ENCODE measurements around the gene SF3B6.
"Not testable (repeated sequence)": the region's sequence is repeated elsewhere in the genome, so short reads cannot be mapped to it uniquely, and the experiment has no call there.

The SF3B6 gene, protein sequence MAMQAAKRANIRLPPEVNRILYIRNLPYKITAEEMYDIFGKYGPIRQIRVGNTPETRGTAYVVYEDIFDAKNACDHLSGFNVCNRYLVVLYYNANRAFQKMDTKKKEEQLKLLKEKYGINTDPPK

DNA sequence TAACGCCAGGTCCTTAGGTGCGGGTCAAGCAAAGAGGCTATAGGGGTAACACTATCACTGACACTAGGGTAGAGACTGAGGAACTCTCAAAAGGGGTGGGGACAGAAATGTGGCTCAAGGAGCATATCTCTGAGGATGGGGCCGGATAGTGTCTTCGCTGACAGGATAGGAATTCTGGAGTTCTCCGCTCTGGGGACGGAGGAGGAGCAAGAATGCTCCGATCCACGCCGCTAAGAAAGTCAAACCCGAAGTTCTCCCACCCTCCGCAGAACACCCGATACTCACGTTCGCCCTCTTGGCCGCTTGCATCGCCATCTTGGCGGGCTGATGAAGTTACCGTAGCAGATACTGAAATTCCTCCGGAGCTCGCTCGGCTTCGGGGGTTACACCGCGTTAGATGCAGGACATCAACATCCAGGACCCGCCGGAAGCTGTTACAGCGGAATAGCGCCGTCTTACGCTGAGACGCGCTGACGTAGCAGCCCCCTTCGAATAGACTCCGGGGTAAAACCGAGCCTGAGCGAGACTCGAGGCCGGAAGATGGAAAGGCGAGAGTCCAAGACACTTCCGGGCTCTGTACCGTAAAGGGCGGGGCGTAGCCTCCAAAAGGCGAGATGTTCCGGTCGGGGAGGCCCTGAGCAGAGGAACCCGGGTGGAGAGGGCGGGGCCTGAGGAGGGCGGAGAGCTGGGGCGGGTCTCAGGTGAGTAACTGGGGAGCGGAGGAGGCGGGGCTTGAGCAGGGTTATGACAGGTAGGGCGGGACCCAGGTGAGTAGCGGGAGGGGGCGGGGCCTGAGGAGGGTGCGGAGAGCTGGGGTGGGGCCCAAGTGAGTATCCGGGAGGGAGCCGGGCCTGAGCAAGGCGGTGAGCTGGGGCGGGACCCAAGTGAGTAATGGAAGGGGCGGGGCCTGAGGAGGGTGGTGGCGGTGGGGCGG is at the start of gene SF3B6:
TSS of gene SF3B6 (minus strand) at position 412 of the 934 bp plus-strand sequence. CDS start at position 315, 97 bp downstream.
- Mint-ChIP-seq H3K4me1 (peaks cover 40% of the 10 kb centered on the region), H3K27ac (ENCODE audit: low read depth) (peak within 1 kb of the TSS; percentile 92), H3K36me3 (ENCODE audit: insufficient read depth) (peaks cover 24% of the 10 kb centered on the region), H3K9me3 (no peaks in the 10 kb centered on the region), H3K4me3 (peak within 1 kb of the TSS; percentile 97), H3K27me3 (no peaks in the 10 kb centered on the region)
- DNase-seq (ENCODE audit: low spot score in 2 of 2) (peak; percentile 98 to 99), ATAC-seq (replicated peaks; ENCODE audit: extremely low read depth, poor library complexity, severe bottlenecking) (peak; percentile 86)

DNA sequence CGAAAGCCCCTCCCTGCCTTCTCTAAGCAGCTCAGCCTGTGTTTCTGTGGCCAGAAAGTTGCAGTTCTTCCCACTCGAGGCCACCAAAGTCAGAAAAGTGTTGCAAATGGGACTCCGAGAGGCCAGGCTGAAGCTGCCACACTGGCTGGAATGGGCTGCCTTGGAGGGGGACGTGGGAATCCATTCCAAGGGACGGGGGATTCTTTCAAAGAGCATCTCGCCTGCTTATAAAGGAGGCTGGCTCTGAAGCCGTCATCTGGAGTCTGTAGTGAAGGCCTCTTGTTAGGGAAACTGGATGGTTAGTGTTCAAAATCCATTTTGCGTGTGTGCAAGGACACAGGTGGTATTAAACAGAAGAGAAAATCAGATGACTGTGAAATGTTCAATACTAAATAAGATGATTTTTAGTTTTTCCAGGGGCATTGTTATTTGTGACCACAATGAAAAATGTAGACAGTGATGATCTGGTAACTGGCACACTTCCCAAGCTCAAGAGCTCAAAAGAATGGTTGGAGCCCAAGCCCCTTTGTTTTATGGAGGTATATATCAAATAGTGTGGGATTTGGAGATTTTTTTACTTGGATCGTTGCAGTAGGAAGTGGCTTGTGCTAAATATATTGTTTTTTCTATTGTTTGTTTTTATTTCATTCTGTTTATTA is 47.9 kb upstream of the SF3B6 start:
- Mint-ChIP-seq H3K4me3 (peak overlapping the region; percentile 80), H3K9me3 (no peaks in the 10 kb centered on the region), H3K27ac (ENCODE audit: low read depth) (peak overlapping the region; percentile 78), H3K27me3 (no peaks in the 10 kb centered on the region), H3K4me1 (peaks cover 20% of the 10 kb centered on the region), H3K36me3 (ENCODE audit: insufficient read depth) (peaks cover 5% of the 10 kb centered on the region)
- ATAC-seq (replicated peaks; ENCODE audit: extremely low read depth, poor library complexity, severe bottlenecking) (peak; percentile 11), DNase-seq (ENCODE audit: low spot score in 2 of 2) (peak in 1 of 2 donors; percentile 32)

DNA sequence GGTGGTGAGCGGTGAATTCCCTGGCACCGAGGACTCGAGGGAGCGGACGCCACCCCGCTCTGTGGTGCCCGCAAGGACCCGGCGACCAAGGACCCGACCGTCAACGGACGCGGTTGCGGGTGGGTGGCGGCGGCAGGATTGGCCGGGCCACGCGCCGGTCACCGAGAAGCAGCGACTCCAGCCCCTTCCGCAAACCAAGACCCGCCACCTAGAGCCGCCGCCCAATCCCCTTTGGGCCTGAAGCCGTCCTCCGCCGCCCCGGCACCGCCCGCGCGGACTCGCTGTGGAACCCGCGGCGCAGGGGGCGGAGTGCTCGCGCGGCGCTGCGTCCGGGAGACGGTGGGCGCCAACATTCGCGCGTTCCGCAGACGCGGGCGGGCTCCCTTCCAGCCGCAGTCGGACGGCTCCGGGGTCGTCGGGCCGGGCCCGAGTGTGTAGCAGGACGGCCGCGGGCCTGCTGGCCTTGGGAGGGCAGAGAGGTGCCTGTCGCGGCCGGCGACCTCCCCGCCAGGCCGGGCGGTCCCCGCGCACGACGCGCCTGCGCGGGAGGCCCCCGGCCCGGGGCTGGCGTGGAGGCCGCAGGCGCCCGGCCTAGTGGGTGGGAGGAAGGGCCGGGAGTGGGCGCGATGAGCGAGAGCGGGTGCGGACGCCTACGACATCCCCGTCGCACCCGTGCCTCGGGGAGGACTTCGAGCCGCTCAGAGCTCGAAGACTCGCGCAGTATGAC is 47.2 kb upstream of the SF3B6 start, which contains the start of the genes FAM228B and PFN4:
TSS of gene FAM228B (plus strand) at position 275 of the 727 bp plus-strand sequence. CDS start 893 bp downstream, outside the sequence.
TSS of gene PFN4 (minus strand) at position 140 of the 727 bp plus-strand sequence. CDS start 799 bp downstream, outside the sequence.
- Mint-ChIP-seq H3K9me3 (no peaks in the 10 kb centered on the region), H3K36me3 (ENCODE audit: insufficient read depth) (peaks cover 7% of the 10 kb centered on the region), H3K27me3 (no peaks in the 10 kb centered on the region), H3K4me1 (peaks cover 20% of the 10 kb centered on the region), H3K27ac (ENCODE audit: low read depth) (peak within 1 kb of the TSS; percentile 82), H3K4me3 (peak within 1 kb of the TSS; percentile 80)
- ATAC-seq (replicated peaks; ENCODE audit: extremely low read depth, poor library complexity, severe bottlenecking): peak; percentile 87
- peak; percentile 39 to 40 for DNase-seq (ENCODE audit: low spot score in 2 of 2)

DNA sequence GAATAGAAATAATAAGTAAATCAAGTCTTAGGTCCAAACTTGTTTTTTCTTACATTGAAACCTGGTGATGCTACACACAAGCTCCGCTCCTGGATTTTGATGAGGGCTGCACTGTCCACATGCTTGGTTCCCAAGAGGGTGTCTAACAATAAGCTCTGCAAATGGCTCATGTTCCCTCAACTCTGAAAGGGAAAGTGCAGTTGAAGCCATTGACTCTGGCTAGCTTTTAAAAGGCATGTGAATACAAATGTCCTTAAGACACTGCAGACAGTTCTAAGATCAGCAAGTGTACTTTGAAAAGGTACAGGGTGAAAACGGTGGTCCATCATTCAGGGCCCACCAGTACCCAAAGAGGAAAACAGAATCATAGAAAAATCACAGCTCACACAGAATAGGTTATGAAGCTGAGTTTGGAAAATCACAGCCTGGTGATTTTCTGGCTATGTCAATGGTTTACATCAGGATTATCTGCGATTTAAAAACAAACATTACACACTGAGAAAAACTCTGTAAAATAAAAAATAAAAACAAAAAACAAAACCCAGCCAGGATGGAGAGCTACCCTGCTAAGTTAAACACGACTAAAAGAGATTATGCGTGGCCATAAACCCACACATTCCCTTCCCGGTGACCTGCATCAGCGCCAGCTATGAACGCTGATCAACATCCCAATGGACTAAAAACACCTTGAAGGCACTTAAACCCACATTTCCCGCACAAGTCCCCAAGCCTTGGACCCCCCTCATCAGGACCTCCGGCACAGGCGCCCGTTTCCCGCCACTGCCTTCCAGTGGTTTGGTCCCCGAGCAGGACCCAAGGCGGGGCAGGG is 46.5 kb upstream of the SF3B6 start:
- H3K9me3 Mint-ChIP-seq: no peaks in the 10 kb centered on the region
- H3K27ac Mint-ChIP-seq (ENCODE audit: low read depth): peak overlapping the region; percentile 82
- no peak for DNase-seq (ENCODE audit: low spot score in 2 of 2)
- no peaks in the 10 kb centered on the region for H3K27me3 Mint-ChIP-seq
- peaks cover 20% of the 10 kb centered on the region for H3K4me1 Mint-ChIP-seq
- H3K4me3 Mint-ChIP-seq: peak overlapping the region; percentile 80
- H3K36me3 Mint-ChIP-seq (ENCODE audit: insufficient read depth): peaks cover 5% of the 10 kb centered on the region
- no peak for ATAC-seq (replicated peaks; ENCODE audit: extremely low read depth, poor library complexity, severe bottlenecking)

DNA sequence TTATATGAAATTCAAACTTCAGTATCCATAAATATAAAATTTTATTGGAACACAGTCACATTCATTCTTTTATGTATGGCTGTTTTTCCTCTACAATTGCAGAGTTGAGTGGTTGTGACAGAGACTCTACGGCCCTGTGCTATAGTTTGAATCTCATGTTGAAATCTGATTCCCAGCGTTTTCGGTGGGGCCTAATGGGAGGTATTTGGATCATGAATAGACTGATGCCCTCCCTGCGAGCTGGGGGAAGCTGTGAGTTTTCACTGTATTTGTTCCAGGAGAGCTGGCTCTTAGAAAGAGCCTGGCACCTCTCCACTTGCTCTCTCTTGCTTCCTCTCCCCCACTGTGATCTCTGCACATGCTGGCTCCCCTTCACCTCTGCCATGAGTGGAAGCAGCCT is 45.3 kb upstream of the SF3B6 start:
- H3K4me1 Mint-ChIP-seq: peaks cover 20% of the 10 kb centered on the region
- H3K4me3 Mint-ChIP-seq: no peak overlapping the region
- DNase-seq (ENCODE audit: low spot score in 2 of 2) (no peak), ATAC-seq (replicated peaks; ENCODE audit: extremely low read depth, poor library complexity, severe bottlenecking) (no peak)
- H3K27ac Mint-ChIP-seq (ENCODE audit: low read depth): no peak overlapping the region
- no peaks in the 10 kb centered on the region for H3K9me3 Mint-ChIP-seq
- H3K27me3 Mint-ChIP-seq: no peaks in the 10 kb centered on the region
- H3K36me3 Mint-ChIP-seq (ENCODE audit: insufficient read depth): peaks cover 5% of the 10 kb centered on the region

DNA sequence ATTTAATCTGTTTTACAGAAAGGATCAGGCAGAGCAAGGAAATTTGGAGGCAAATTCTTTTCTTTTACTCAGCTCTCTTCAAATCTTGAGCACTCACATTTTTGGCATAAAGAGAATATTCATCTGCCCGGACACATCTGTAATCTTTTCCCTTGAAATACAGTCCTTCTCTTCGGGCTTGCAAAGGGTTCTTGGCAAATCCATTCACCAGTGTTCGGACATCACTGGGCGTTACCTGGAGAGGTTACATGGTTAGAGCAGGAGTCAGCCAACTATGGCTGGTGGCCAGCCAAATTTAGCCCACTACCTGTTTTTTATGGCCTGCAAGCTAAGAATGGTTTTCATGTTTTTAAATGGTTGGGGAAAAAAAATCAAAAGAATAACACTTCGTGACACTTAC is 44.9 kb upstream of the SF3B6 start:
- Mint-ChIP-seq H3K27ac (ENCODE audit: low read depth) (no peak overlapping the region), H3K4me1 (peaks cover 20% of the 10 kb centered on the region), H3K27me3 (no peaks in the 10 kb centered on the region), H3K36me3 (ENCODE audit: insufficient read depth) (peaks cover 5% of the 10 kb centered on the region), H3K9me3 (no peaks in the 10 kb centered on the region), H3K4me3 (no peak overlapping the region)
- DNase-seq (ENCODE audit: low spot score in 2 of 2) (no peak), ATAC-seq (replicated peaks; ENCODE audit: extremely low read depth, poor library complexity, severe bottlenecking) (no peak)

DNA sequence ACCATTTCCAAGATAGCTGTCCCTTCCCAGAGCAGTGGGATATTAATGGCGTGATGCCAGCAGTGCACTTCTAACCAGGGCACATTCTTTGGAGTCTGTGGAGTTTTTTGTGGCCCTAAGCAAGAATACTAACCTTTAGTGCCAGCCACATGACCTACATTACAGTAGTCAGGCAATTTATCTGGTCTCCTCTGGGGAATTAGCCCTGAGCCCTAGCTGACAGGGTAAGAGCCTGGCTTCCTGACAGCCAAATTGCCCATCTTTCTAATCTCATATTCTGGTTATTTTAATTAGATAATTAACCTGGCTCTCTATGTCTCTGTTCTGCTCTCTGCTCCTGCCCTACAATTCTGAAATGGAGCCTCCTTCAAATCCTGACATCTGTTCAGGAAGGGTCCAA is 41.8 kb upstream of the SF3B6 start:
- Mint-ChIP-seq H3K36me3 (ENCODE audit: insufficient read depth) (peaks cover 2% of the 10 kb centered on the region), H3K27ac (ENCODE audit: low read depth) (no peak overlapping the region), H3K27me3 (no peaks in the 10 kb centered on the region), H3K9me3 (no peaks in the 10 kb centered on the region), H3K4me1 (peaks cover 5% of the 10 kb centered on the region), H3K4me3 (no peak overlapping the region)
- no peak for ATAC-seq (replicated peaks; ENCODE audit: extremely low read depth, poor library complexity, severe bottlenecking)
- DNase-seq (ENCODE audit: low spot score in 2 of 2): no peak

DNA sequence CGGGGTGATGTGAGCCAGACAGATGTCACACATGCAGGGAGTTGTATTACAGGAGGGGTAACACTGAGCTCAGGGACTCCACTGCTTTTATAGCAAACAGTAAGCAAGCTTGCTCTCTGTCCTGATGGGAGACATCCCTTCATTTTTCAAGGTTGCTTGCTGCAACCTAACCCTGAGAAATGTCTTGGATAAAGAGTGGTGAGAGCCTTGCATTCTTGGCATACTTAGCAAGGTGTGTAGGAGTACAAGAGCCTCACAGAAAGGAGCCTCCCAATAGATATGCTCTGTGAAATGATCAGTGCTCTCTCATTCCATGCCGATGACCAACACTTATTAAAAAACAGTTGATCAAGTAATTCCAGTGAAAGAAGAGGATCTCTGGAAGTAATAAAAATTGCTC is 38.9 kb upstream of the SF3B6 start:
- Mint-ChIP-seq H3K9me3 (no peaks in the 10 kb centered on the region), H3K36me3 (ENCODE audit: insufficient read depth) (peaks cover 2% of the 10 kb centered on the region), H3K4me1 (no peaks in the 10 kb centered on the region), H3K4me3 (no peak overlapping the region), H3K27ac (ENCODE audit: low read depth) (no peak overlapping the region), H3K27me3 (no peaks in the 10 kb centered on the region)
- ATAC-seq (replicated peaks; ENCODE audit: extremely low read depth, poor library complexity, severe bottlenecking) (no peak), DNase-seq (ENCODE audit: low spot score in 2 of 2) (no peak)

DNA sequence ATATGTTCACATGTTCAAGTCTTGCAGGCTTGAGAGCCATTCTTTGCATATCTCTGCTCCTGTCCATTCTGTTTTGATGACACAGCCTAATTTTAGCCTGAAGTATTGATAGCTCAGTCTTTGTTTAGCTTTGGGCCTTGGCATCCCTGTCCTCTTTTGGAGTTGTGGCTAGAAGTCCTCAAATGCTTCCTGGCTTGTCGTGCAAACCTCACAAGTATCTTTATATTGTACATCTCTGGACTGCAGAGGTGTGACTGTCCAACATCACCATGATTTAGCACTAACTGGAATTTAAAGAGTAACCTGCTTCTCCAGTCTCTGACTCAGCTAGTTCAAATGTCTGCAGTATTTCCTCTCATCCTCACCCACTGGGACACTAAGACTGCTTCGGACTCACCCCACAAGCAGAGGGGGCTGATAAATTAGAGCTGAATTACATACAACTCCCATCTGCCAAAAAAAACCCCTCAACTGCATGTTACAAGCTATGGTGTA is 35.3 kb upstream of the SF3B6 start:
- Mint-ChIP-seq H3K4me1 (no peaks in the 10 kb centered on the region), H3K36me3 (ENCODE audit: insufficient read depth) (no peaks in the 10 kb centered on the region), H3K9me3 (peaks cover 10% of the 10 kb centered on the region), H3K27me3 (no peaks in the 10 kb centered on the region), H3K4me3 (no peak overlapping the region), H3K27ac (ENCODE audit: low read depth) (peak overlapping the region; percentile 44)
- ATAC-seq (replicated peaks; ENCODE audit: extremely low read depth, poor library complexity, severe bottlenecking) (no peak), DNase-seq (ENCODE audit: low spot score in 2 of 2) (no peak)

DNA sequence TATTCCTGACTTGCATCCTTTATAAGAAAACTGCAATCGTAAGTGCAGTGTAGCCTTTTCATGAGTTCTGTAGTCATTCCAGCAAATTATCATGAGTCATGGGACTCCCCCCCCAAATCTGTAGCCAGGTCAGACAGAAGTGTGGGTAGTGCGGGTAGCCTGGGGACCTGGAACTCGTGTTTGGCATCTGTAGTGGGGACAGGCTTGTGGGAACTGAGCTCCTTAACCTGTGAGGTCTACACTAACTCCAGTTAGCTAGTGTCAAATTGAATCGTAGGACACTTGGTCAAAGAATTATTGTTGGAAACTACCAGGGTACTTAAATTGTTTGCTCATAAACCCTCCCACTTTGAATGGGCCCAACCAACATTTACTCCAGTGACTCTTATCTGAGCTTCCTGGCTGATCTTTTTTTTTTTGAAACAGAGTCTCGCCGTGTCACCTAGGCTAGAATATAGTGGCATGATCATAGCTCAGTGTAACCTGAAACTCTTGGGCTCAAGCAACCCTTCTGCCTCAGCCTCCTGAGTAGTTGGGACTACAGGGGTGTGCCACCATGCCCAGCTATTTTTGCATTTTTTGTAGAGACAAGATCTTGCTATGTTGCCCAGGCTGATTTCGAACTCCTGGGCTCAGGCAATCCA is 34.7 kb upstream of the SF3B6 start:
- ATAC-seq (replicated peaks; ENCODE audit: extremely low read depth, poor library complexity, severe bottlenecking) (no peak), DNase-seq (ENCODE audit: low spot score in 2 of 2) (no peak)
- no peaks in the 10 kb centered on the region for H3K36me3 Mint-ChIP-seq (ENCODE audit: insufficient read depth)
- H3K27ac Mint-ChIP-seq (ENCODE audit: low read depth): no peak overlapping the region
- H3K4me3 Mint-ChIP-seq: no peak overlapping the region
- H3K4me1 Mint-ChIP-seq: no peaks in the 10 kb centered on the region
- no peaks in the 10 kb centered on the region for H3K27me3 Mint-ChIP-seq
- peaks cover 10% of the 10 kb centered on the region for H3K9me3 Mint-ChIP-seq

DNA sequence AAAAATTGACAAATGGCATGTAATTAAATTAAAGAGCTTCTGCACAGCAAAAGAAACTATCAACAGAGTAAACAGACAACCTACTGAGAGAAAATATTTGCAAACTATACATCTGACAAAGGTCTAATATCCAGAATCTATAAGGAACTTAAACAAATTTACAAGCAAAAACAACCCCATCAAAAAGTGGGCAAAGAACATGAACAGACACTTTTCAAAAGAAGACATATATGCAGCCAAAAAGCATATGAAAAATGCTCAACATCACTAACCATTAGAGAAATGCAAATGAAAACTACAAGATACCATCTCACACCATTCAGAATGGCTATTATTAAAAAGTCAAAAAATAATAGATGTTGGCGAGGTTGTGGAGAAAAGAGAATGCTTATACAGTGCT is 33.3 kb upstream of the SF3B6 start:
- not testable (repeated sequence) for H3K4me1 Mint-ChIP-seq; H3K36me3 Mint-ChIP-seq (ENCODE audit: insufficient read depth); ATAC-seq (replicated peaks; ENCODE audit: extremely low read depth, poor library complexity, severe bottlenecking); H3K27me3 Mint-ChIP-seq; H3K4me3 Mint-ChIP-seq; H3K9me3 Mint-ChIP-seq; H3K27ac Mint-ChIP-seq (ENCODE audit: low read depth); DNase-seq (ENCODE audit: low spot score in 2 of 2)
